IPS-20b (cell line): ENCODE data around the gene MARCKSL1.

Experiments used
- H3K27ac ChIP-seq: one replicate; pipeline ENCODE4 v1.5.1; 2013; ENCODE audit warnings: low read length
- H3K27me3 ChIP-seq: 2 replicates; pipeline ENCODE4 v1.6.1; 2013; ENCODE audit warnings: mild to moderate bottlenecking, low read length, inconsistent platforms; ENCODE audit not compliant: insufficient read depth
- H3K36me3 ChIP-seq: 2 replicates; pipeline ENCODE4 v1.6.1; 2013; ENCODE audit warnings: low read depth, mild to moderate bottlenecking, inconsistent platforms, low read length, moderate library complexity; ENCODE audit not compliant: insufficient read depth
- H3K4me1 ChIP-seq: 2 replicates; pipeline ENCODE4 v1.6.1; 2013; ENCODE audit warnings: mild to moderate bottlenecking, control low read depth, inconsistent platforms, low read length, moderate library complexity; ENCODE audit not compliant: insufficient read depth
- H3K4me3 ChIP-seq: 2 replicates; pipeline ENCODE4 v1.5.1; 2013; ENCODE audit warnings: mild to moderate bottlenecking, low read length, inconsistent platforms
- H3K9ac ChIP-seq: 2 replicates; pipeline ENCODE4 v1.6.1; 2013; ENCODE audit warnings: low read depth, mild to moderate bottlenecking, inconsistent platforms, low read length, moderate library complexity
- H3K9me3 ChIP-seq: 2 replicates; pipeline ENCODE4 v1.6.1; 2013; ENCODE audit warnings: mild to moderate bottlenecking, low read depth, low read length, inconsistent platforms; ENCODE audit not compliant: insufficient read depth

The MARCKSL1 gene, protein sequence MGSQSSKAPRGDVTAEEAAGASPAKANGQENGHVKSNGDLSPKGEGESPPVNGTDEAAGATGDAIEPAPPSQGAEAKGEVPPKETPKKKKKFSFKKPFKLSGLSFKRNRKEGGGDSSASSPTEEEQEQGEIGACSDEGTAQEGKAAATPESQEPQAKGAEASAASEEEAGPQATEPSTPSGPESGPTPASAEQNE

DNA sequence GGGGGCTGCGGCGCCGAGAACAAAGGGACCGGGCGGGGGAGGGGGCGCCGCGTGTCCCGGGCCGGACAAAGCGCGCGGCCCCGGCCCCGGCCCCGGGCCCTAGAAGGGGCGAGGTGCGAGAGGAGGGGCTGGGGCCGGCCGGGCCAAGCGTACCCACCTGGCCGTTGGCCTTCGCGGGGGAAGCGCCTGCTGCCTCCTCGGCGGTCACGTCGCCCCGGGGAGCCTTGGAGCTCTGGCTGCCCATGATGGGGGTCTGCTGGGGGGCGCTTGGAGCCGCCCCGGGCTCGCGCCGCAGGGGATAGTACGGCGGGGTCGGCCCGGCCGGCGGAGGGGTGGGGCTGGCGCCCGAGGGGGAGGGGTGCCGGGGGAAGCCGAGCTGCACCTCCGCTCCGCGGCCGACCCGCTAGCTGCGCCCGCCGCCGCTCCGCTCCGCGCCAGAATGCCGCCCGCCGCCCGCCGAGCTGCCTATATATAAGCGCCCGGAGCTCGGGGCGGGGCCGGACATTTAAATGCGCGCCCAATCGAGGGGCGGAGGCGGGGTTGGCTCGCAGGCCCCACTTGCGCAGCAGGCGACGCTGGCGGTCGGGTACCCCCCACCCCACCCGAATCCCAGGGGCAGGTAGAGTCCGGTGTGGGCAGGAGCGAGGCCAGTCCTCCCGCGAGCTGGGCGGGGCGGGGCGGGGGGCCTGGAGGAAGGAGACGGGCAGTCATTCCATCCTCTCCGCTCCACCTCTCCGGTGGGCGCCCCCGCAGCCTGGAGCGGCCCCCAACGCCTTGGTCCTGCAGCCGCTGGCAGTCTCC lies at the start of gene MARCKSL1:
Gene MARCKSL1, minus strand, starts transcription at position 444 of the 801 bp plus-strand sequence. Its CDS starts 200 bp downstream, at position 244.
- H3K27ac ChIP-seq: peak within 1 kb of the TSS; percentile 64
- H3K27me3 ChIP-seq: peaks cover 11% of the 10 kb centered on the region
- H3K4me3 ChIP-seq: peak within 1 kb of the TSS; percentile 98
- peaks cover 41% of the 10 kb centered on the region for H3K36me3 ChIP-seq
- H3K9me3 ChIP-seq: no peaks in the 10 kb centered on the region
- peaks cover 11% of the 10 kb centered on the region for H3K4me1 ChIP-seq
- peak within 1 kb of the TSS; percentile 97 for H3K9ac ChIP-seq

GRCh38 chr1:32380057-32380456 lies 44.0 kb upstream of the MARCKSL1 start:
- Histone ChIP-seq H3K4me1 (no peaks in the 10 kb centered on the region), H3K27me3 (no peaks in the 10 kb centered on the region), H3K9me3 (no peaks in the 10 kb centered on the region), H3K9ac (no peak overlapping the region), H3K36me3 (peaks cover 99% of the 10 kb centered on the region), H3K4me3 (no peak overlapping the region), H3K27ac (no peak overlapping the region)

GRCh38 chr1:32377541-32378220 lies 41.6 kb upstream of the MARCKSL1 start:
- Histone ChIP-seq H3K4me3 (no peak overlapping the region), H3K27me3 (no peaks in the 10 kb centered on the region), H3K36me3 (peaks cover 98% of the 10 kb centered on the region), H3K27ac (no peak overlapping the region), H3K9ac (no peak overlapping the region), H3K4me1 (no peaks in the 10 kb centered on the region), H3K9me3 (no peaks in the 10 kb centered on the region)

DNA sequence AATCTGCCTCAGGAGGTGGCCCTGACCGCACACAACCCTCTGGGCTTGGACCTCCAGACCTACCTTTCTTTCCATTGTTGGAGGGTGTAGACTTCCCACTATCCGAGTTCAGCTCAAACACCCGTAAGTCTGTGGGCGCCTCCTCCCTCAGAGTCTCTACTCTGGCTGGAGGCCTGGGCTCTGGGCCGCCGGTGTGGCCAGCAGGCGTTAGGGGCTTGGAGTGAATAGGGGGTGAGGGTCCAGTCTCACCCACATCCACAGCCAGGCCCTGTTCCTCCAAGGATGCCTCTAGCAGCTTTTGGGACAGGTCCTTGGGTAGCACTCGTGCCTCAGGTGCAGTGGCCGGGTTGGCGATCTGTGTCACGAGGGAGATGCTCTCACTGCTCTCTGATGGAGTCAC lies 40.2 kb upstream of the MARCKSL1 start:
- Histone ChIP-seq H3K36me3 (peaks cover 97% of the 10 kb centered on the region), H3K27ac (no peak overlapping the region), H3K9ac (no peak overlapping the region), H3K27me3 (no peaks in the 10 kb centered on the region), H3K9me3 (no peaks in the 10 kb centered on the region), H3K4me1 (no peaks in the 10 kb centered on the region), H3K4me3 (no peak overlapping the region)

- no peaks in the 10 kb centered on the region for H3K27me3 ChIP-seq
- H3K36me3 ChIP-seq: peaks cover 80% of the 10 kb centered on the region
- H3K4me1 ChIP-seq: no peaks in the 10 kb centered on the region
- no peak overlapping the region for H3K9ac ChIP-seq
- no peak overlapping the region for H3K27ac ChIP-seq
- no peaks in the 10 kb centered on the region for H3K9me3 ChIP-seq
- H3K4me3 ChIP-seq: no peak overlapping the region
These were observed 38.1 kb upstream of the MARCKSL1 start for GRCh38 chr1:32373996-32374592.

DNA sequence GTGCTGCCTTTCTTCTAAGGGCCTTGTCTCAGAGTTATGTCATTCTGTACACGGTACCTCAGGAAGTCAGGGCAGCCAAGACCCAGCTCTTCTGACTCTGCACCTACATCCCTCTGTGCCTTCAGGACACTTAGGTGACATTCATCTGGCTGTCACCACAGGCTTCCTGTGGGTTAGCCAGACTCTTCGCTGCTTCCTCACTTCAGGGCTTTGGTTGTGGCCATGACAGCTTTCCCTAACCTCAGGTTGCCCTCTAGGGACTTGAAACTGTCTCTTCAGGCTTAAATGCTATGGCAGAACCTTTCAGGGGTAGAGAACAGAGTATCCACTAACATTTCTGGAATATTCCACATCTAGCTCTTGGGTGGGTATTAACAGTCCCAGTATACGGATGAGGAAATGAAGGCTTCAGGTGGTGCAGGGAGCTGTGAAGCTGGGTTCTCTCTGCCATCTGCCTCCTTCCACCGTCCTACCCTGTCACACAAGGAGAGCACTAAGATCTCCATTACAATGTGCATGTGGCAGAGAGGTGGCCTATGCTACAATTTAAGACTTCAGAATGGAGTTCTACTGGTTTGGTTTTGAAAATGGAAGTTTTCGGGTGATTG lies 36.2 kb upstream of the MARCKSL1 start:
- Histone ChIP-seq H3K36me3 (peaks cover 80% of the 10 kb centered on the region), H3K9ac (no peak overlapping the region), H3K4me1 (no peaks in the 10 kb centered on the region), H3K27me3 (no peaks in the 10 kb centered on the region), H3K27ac (no peak overlapping the region), H3K9me3 (no peaks in the 10 kb centered on the region), H3K4me3 (no peak overlapping the region)

DNA sequence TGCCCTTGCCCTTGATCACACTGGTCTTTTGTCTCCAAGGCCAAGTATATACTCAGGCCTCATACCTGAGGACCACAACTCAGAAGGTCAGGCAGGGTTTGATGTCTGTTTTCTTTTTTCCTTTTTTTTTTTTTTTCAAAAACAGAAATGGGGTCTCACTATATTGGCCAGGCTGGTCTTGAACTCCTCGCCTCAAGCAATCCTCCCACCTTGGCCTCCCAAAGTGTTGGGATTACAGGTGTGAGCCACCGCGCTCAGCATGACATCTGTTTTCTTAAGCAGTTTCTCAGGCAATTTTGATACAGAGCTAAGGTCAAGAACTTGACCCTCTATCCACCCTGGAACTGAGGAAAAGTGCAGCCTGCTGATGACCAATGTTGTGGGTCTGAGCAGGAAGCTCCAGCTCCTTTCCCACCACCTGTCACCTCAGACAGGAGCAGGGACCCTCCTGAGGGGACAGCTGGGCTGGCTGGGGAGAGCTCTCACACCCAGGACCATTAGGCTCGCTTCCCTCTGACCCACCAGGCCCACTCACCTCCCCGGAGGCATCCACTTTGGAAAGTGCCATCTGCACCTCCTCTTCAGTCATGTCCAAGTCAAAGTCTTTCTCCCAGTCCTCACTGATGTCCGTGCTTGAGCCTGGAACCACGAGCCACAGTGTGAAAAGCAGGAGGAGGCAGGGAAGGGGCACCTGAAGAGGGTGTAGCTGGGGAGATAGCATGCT lies 32.0 kb upstream of the MARCKSL1 start:
- Histone ChIP-seq H3K9me3 (no peaks in the 10 kb centered on the region), H3K27me3 (peaks cover under 1% of the 10 kb centered on the region; the same call in 1 of the 2 replicates), H3K4me1 (no peaks in the 10 kb centered on the region), H3K27ac (no peak overlapping the region), H3K4me3 (no peak overlapping the region), H3K9ac (no peak overlapping the region), H3K36me3 (peaks cover 75% of the 10 kb centered on the region)

- Histone ChIP-seq H3K27me3 (peaks cover 27% of the 10 kb centered on the region), H3K27ac (no peak overlapping the region), H3K9me3 (no peaks in the 10 kb centered on the region), H3K4me3 (no peak overlapping the region), H3K4me1 (peaks cover 2% of the 10 kb centered on the region; the same call in 1 of the 2 replicates), H3K9ac (no peak overlapping the region; the same call in 1 of the 2 replicates), H3K36me3 (peaks cover 58% of the 10 kb centered on the region)
These were observed 29.4 kb upstream of the MARCKSL1 start for GRCh38 chr1:32365445-32365844.

DNA sequence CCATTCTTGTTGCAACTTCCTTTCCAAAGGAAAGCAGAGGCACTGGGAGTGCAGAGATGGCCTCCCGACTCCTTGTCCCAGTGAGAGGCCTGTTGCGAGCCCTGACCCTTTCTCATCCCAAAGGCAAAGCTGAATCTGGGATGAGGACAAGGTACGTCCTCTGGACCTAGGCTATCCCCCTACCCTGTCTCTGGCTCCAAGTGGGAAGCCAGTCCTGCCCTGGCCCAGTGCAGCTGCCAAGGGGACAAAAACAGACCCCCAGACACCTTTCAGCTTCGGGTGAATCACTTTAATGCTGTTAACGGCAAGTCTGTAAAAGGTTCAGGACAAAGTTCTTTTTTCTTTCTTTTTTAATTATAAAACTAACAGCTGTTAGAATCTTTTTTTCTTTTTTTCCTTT lies 28.8 kb upstream of the MARCKSL1 start:
- no peaks in the 10 kb centered on the region for H3K9me3 ChIP-seq
- H3K4me1 ChIP-seq: peaks cover 2% of the 10 kb centered on the region; the same call in 1 of the 2 replicates
- no peak overlapping the region for H3K4me3 ChIP-seq
- peaks cover 31% of the 10 kb centered on the region for H3K27me3 ChIP-seq
- H3K36me3 ChIP-seq: peaks cover 58% of the 10 kb centered on the region
- H3K9ac ChIP-seq: no peak overlapping the region
- no peak overlapping the region for H3K27ac ChIP-seq

GRCh38 chr1:32363713-32364112 lies 27.7 kb upstream of the MARCKSL1 start:
- peaks cover 51% of the 10 kb centered on the region for H3K36me3 ChIP-seq
- peaks cover 34% of the 10 kb centered on the region for H3K27me3 ChIP-seq
- H3K4me3 ChIP-seq: no peak overlapping the region
- H3K9ac ChIP-seq: no peak overlapping the region
- H3K27ac ChIP-seq: no peak overlapping the region
- peaks cover 2% of the 10 kb centered on the region; the same call in 1 of the 2 replicates for H3K4me1 ChIP-seq
- no peaks in the 10 kb centered on the region for H3K9me3 ChIP-seq
